ENCODE results near the gene ALK.

GRCh38 chr2:29747786-29748470 lies 173.5 kb downstream of the ALK start:
- TF ChIP-seq CTCF (IDR thresholded peaks at IDR 0.05) = no peak
- TF ChIP-seq POLR2A (IDR thresholded peaks at IDR 0.05) = no peak
